ENCODE measurements around the gene VWA5B1.
"Not testable (repeated sequence)": the region's sequence is repeated elsewhere in the genome, so short reads cannot be mapped to it uniquely, and the experiment has no call there.

Gene VWA5B1

DNA sequence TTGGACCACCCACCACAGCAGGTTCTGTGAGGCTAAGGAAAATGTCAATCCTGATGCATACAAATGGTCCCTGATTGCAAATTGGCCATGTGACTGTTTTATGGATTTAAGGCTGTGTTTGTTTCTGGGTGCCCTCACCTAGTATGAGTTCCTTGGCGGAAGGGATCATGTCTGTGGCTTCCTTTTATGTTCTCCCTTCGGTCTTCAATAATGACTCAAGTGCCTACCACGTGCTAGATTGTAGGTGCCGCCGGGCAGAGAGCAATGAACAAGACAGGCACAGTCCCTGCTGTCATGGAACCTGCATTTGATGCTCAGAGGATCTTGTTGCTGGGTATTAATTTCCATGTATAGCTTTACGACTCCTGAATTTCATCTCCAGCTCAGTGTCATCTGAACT lies 9.8 kb upstream of the VWA5B1 start:
- DNase-seq (ENCODE audit: low spot score): no peak

DNA sequence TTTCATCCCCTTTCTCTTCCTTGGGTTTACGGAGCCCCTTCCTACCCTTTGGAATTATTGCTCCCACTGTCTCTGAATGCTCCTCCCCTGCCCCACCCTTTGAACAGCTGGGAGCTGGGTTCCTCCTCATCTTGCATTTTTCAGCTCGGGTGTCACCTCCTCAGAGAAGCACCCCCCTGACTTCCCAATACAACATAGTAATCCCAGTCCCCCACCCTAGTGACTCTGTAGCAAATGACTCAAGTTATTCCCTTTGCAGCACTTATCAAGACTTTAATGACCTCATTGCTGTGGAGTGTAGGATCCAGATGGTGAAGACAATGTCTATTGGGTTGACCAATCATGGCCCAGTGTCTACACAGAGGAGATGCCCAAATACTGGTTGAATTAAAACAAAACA lies 8.9 kb upstream of the VWA5B1 start:
- DNase-seq (ENCODE audit: low spot score): no peak

DNA sequence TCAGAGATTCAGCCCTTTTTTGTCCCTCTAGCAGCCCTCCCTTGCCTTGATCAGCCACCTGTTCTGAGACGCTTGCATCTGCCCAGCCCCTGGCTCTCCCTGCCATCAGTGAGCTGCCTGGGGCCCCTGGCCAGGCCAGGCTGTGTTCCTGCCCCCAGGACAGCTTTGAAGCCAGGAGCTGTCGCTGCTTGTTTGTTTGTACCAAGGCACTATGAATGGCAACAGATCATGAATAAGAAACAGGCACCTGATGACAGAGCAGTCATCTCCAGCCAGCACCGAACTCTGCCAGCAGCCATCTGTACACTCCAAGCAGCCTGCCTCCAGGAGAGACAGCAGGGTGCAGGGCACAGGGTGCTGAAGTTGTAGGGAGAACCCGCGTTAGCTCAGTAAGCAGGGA lies 8.1 kb upstream of the VWA5B1 start:
- DNase-seq (ENCODE audit: low spot score): peak; percentile 12

DNA sequence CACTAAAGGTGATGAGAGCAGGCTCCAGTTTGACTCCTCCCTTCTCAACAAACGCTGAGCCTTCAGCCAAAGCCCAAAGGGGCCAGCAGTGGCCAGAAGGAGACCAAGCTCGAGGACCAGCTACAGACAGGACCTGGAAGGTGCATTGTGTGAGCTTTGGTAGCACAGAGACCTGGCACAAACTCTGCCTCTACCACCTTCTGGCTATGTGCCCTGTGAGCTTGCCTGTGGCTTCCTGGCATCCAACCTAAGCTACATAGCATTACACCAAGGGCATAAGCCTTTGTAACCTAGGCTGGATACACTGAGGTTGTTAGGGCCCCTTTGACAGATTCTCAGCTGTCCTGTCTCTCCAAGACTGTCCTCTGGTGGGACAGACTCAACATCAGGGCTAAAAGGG lies 6.6 kb upstream of the VWA5B1 start:
- no peak for DNase-seq (ENCODE audit: low spot score)

DNA sequence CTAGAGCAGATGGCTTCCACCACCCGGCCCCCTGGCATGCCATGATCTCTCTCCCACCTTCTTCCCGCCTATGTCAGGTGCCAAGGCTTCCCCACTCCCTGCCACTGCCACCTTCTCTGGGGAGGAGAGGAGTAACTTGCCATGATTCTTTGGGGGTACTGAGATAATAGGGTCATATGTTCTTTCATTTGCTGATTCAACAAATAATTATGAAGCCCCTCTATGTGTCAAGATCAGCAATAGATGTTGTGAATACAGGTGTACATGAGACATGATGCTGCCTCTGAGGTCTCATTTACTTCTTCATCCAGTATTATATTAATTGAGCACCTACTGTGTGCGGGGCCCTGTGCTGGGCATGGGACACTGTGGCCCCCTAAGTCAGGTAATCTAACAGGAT lies 6.0 kb upstream of the VWA5B1 start:
- no peak for DNase-seq (ENCODE audit: low spot score)

DNA sequence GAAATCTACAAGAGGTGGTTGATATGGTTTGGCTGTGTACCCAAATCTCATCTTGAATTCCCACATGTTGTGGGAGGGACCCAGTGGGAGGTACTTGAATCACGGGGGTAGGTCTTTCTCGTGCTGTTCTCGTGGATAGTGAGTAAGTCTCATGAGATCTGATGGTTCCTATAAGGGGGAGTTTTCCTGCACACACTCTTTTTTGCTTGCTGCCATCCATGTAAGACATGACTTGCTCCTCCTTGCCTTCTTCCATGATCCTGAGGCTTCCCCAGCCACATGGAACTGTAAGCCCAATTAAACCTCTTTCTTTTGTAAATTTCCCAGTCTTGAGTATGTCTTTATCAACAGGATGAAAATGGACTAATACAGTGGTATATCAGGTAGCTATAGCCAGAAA lies 5.2 kb upstream of the VWA5B1 start:
- DNase-seq (ENCODE audit: low spot score): no peak

DNA sequence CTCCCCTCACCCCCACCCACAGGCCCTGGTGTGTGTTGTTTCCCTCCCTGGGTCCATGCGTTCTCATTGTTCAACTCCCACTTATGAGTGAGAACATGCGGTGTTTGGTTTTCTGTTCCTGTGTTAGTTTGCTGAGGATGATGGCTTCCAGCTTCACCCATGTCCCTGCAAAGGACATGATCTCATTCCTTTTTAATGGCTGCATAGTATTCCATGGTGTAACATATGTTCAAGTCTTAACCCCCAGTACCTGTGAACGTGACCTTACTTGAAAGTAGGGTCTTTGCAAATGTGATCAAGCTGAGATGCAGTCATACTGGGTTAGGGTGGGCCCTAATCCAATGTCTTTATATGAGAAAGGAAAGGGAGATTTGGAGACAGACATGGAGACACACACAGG lies 3.0 kb upstream of the VWA5B1 start:
- DNase-seq (ENCODE audit: low spot score): not testable (repeated sequence)

DNA sequence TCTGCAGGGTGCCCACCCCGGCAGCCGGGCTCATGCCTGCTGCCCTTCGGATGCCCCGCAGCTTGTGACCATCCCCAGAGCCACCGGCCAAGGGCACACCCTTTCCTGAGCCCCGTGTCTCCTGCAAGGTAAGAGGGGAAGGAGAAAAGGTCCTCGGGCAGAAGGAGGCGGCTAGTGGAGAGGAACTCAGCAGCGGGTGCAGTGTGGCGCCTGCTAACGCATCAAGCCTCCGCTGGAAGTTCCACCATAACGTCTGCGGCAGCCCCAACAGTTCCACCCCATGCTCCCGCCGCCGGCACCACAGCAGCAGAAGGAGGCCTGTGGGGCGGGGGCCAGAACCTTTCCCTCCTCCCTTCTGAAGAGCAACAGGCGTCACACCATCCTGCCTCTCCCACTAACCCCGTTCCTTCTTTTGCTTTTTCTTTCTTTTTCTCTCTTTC lies 990 bp downstream of the VWA5B1 start:
- no peak for DNase-seq (ENCODE audit: low spot score)

DNA sequence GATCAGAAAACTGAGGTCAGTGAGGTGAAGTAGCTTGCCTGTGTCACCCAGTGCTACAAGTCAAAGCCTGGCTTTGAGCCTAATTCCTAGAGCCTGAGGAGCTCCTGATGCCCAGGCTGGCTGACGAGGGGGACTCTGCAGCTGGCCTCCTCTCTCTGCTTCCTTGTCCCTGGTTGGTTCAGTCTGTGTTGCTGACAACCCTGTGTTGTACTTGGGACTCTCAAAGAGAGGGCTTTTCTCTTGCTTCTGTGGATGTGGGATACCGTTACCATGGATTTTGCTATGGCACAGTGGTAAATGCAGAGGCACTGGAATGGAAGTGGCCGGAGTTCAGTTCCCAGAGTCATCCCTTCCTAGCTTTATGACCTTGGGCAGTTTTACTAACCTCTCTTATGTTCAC lies 8.0 kb downstream of the VWA5B1 start:
- peak; percentile 11 for DNase-seq (ENCODE audit: low spot score)

DNA sequence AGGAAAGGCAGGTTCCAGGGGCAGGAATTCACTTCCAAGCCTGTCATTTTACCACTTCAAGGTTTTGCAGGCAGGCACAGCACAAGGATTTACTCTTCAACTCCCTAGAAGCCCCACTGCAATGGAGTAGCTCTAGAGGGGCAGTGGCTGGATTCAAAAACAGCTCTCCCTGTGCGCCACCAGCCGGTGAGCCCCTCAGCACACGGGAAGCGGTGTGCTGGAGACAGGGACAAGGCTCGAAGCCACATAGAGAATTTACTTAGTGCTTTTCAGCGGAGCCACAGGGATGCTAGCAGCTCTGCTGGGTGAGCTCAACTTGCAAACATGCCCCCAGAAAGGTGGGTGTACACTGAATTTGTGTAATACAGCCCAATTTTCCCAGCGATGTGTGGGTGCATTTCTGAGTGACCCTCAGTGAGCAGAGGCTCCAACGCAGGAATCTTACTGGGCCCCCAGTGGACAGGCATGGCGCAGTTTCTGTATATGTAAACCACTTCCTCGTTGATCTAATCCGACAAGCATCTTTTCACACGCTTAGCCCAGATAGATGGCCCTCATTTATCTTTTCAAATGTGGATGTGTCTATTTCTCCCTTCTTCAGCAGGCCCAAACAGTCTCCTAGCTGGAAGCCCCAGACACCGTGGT lies 10.9 kb downstream of the VWA5B1 start:
- no peak for DNase-seq (ENCODE audit: low spot score)

DNA sequence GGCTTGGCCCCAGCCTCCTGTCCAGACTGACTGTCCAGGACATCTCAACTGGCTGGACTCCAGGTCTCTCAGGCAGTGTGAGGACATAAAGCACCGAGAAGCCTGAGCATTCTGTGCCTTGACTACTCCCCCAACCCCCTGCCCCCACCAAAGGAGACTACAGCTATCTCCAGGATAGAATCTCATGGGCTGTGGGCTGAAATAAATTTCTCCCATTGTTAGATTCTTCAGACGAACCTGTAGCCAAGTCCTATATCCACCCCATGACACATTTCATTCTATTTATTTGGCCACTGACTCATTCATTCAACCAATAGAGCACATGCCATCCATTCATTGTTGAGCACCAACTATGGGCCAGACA lies 11.4 kb downstream of the VWA5B1 start:
- no peak for DNase-seq (ENCODE audit: low spot score)

DNA sequence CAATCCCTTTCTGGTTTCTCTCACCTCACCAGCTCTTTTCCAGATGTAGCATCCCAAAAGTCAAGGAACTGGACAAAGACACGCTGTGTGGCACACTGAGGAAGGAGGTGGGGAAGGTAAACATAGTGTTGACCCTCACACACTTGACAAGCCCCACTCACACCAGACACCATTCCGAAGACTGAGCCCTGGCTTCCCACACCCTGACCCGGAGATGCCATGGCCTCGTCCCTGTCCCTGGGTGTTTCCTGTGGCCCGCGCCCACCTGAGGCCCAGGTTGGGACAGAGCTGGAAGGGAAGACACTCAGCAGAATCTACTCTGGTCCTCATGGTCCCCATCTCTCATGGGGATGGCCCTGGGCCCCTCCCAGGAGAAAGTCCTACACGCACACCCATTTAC lies 16.4 kb downstream of the VWA5B1 start:
- DNase-seq (ENCODE audit: low spot score): no peak

DNA sequence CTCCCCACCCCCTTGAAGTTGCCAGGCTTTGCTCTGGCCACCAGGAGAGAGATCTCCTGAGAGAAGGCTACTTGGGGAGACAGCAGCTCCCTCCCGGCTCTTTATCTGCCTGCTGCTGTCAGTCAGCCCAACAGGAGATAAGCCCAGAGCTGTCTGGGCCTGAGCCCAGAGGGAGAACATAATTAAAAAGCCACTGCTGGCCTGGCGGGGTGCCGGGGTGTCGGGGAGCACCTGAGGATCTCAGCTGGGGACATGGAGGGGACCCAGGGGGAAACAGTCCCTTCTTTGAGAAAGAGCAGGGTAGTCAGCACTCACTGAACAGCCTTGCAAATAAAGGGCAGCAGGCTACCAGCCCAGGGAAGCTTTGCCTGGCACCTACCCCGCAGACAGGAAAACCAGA lies 17.9 kb downstream of the VWA5B1 start:
- no peak for DNase-seq (ENCODE audit: low spot score)

DNA sequence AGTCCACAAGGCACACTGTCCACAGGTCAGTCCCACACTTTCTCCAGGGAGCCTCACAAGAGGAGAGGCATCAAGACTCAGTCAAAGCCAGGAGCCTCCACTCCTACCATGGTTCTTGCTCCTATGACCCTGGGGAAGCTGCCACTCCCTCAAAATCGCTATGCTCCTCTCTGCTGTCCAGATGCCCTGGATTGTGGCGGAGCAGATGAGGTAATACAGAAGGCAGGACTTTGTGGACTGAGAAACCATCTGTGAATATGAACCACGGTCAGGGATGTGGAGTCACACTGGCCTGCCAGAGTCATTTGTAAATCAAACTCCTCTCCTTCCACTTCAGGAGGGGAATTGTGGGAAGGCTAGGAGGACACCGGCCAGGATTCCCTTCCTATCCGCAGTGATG lies 20.6 kb downstream of the VWA5B1 start:
- DNase-seq (ENCODE audit: low spot score): no peak

DNA sequence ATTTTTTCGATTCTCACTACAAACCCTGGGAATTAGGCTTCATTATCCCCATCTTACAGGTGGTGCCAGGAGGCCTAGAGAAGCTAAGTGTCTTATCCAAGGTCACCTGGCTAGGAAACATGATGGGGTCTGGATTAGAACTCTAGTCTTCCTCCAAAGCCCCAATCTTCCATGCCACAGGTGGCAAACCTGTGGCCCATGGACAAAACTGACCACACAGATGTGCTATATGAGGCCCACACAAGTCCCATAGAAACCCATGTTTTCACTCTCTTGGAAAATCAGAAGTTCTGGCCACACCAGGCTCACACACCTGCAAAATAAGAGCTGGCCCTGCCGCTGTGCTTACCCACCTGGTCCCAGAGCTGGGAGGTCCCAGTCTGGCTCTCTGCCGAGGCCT lies 21.6 kb downstream of the VWA5B1 start:
- no peak for DNase-seq (ENCODE audit: low spot score)

DNA sequence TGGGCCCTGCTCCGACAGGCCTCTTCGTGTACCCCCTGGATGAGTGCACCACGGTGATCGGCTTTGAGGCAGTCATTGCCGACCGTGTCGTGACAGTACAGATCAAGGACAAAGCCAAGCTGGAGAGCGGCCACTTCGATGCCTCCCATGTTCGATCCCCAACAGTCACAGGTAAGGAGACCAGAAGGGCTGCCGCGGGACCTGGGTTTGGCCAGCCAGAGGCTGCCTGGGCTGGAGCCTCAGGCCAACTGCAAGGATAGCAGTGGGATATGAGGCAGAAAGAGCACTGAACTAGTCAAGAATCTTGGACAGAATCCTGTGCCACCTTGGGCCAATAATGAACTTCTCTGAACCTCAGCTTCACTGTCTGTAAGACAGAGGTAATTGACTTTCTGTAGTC lies 22.1 kb downstream of the VWA5B1 start:
- no peak for DNase-seq (ENCODE audit: low spot score)

DNA sequence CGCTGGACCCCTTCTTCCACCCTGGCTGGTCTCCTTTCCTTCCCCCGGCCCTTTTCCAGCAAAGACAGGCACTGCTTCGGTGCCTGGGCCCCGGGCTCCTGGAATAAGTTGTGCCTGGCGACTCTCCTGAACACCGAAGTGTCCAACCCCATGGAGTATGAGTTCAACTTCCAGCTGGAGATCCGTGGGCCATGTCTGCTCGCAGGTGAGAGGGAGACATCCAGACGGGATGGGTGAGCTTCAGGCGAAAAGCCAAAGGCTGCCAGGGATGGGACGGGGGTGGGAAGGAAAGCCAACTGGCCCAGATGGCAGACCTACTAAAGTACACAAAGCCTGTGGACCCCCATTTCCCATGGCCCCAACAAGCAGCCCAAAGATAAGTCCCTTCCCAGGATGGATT lies 26.8 kb downstream of the VWA5B1 start:
- no peak for DNase-seq (ENCODE audit: low spot score)

DNA sequence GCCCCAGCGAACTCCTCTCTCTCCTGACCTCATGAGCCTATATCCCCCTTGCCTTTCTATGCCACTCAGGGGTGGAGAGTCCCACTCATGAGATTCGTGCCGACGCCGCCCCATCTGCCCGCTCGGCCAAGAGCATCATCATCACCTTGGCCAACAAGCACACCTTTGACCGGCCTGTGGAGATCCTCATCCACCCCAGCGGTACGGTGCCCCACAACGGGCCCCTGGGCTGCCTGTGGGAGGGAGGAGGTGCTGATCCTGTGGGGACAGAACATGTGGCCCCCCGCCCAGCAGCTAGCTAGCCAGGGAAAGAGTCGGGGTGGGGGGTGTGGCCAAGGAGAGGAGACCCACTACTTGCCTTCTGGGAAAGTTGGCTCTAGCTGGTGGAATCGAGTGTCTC lies 27.8 kb downstream of the VWA5B1 start:
- DNase-seq (ENCODE audit: low spot score): no peak

DNA sequence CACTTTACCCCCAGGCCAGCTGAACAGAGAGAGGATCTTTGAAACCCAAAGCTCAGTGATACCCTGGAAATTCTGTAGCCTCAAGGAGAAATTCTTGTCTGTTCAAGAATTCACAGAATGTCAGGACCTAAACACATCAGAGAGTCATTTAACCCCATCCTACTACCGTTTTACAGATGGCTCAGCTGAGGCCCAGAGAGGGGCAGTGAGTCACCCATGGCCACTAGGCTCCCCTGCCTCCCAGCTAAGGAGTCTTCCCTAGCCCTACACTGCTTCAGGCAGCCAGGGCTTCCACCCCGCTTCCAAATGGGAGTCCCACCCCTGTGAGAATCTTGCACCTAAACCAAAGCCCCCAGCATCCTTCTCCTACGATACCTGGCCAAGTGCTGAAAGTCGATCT lies 28.3 kb downstream of the VWA5B1 start:
- DNase-seq (ENCODE audit: low spot score): no peak

DNA sequence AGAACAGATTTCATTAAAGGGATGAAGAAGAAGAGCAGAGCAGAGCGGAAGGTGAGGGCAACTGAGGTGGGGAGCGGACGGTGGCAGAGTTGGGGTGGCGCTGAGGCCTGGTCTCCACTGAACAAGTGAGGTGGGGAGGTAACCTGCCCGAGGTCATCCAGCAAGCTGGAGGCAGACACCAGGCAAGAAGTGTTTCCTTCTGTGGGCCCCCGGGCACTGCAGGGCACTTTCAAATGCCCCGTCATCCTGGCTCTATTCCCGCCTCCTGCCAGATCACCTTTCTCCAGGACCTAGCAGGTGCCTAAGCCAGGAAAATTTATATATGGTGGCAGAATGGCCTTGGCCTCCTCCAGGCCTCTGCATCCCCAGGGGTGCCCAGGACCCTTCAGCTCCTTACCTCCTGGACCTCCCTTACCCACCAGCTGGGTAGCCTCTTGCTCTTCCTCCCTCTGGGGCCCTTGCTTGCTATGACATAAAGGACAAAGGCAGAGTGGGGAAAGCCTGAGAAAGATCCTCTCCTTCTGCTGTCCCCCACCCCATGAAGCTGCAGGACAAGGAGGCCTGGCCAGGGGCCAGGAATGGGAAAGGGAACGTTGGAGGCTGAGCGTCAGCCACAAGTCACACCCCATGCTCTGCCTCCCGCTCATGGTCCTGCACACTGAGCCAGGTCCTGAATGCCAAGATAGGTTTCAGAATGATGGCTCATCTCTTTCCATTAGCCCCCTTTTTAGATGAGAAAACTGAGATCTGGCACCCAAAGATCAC lies 29.0 kb downstream of the VWA5B1 start:
- DNase-seq (ENCODE audit: low spot score): no peak

DNA sequence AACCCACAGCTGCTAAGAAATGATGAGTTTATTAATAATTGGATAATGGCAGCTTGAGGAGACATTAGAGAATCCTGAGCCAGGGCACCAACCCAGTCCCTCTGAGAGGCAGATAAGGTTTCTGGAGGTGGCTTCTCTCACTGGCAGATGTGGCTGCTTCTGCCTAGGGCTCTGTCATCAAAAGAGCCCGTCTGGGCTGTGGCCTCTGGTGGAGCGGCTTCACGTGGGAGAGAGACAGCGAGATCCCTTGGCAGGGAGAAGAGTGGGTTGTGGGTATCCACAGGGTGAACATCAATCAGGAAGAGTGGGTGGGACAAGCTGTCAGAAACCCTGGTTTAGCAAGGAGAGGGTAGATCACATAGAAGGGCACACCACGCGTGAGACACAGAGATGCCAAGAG lies 30.0 kb downstream of the VWA5B1 start:
- no peak for DNase-seq (ENCODE audit: low spot score)

DNA sequence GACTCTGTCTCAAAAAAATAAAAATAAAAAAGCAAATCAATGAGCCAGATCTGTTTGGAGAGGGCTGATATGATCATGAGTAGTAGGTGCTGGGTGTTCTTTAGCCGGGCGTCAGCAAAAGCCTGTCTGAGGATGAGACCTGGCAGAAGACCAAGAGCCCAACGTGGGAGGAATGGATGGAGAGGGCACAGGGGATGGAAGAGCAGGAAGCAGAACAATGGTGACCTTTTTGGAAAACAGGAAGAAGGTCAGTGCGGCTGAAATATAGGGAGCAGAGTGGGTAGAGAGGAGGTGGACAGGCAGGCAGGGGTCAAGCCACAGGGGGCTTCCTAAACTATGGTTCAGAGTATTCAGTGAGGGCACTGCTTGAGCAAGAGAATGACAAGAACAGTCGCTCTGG lies 30.9 kb downstream of the VWA5B1 start:
- no peak for DNase-seq (ENCODE audit: low spot score)

DNA sequence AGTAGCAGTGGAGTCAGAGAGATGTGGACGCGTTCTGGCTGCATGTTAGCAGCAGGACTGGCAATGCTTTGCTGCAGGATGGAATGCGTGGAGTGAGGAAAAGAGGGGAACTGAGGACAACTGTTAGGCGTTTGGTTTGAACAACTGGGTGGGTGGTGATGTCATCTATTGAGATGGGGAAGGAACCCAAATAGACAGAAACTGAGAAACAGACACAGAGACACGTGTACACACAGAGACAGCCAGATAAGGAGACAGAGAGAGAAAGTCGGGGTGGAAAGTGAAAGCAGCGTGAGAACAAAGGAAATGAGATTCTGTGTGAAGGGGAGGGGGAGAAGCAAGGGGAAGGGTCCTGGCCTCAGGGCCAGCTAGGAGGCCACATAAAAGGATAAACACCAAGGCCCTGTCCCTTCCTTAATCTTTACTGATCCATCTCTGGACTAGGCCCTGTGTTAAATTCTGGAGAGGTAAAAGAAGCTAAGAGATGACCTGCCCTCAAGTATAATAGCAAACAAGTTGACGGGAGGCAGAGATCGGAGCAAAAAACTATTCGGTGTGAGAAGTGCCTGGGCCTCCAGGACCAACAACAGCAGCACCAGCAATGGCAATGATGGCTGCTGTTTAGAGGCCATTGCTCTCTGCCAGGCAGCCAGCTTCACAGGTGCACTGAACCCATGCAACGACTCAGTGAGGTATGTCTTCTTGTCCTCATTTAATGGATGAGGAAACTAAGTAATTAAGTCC lies 31.6 kb downstream of the VWA5B1 start:
- peak; percentile 50 for DNase-seq (ENCODE audit: low spot score)
